Nephron (organoid): ENCODE measurements around the gene TIFAB.

Experiments
- H3K27ac Mint-ChIP-seq, 3 experiments: 2 replicates each; pipeline ENCODE4 v1.8.0; 2020; ENCODE audit warnings: mixed read lengths in 3 of 3, mild to moderate bottlenecking in 2 of 3, moderate library complexity in 1 of 3
- H3K27me3 Mint-ChIP-seq: 2 replicates; pipeline ENCODE4 v1.8.0; 2021; ENCODE audit warnings: low read depth, mild to moderate bottlenecking, moderate library complexity, mixed read lengths
- H3K36me3 Mint-ChIP-seq: 2 replicates; pipeline ENCODE4 v1.8.0; 2020; ENCODE audit warnings: low read depth, mixed read lengths
- H3K4me1 Mint-ChIP-seq: 2 replicates; pipeline ENCODE4 v1.8.0; 2020; ENCODE audit warnings: mixed read lengths
- H3K4me3 Mint-ChIP-seq, 3 experiments: 2 replicates each; pipeline ENCODE4 v1.8.0; 2020; ENCODE audit warnings: mild to moderate bottlenecking in 3 of 3, mixed read lengths in 3 of 3, moderate library complexity in 2 of 3
- H3K9me3 Mint-ChIP-seq: 2 replicates; pipeline ENCODE4 v1.8.0; 2020; ENCODE audit warnings: mixed read lengths
- TF ChIP-seq, protein P1 (sequence below), 3 experiments: fragments of 200-600 bp; sonication (generic); IDR thresholded peaks; one replicate each; pipeline ENCODE4 v1.5.0; 2021; ENCODE audit warnings: antibody characterized with exemption in 3 of 3; ENCODE audit not compliant: unreplicated experiment in 3 of 3

The TIFAB gene

DNA sequence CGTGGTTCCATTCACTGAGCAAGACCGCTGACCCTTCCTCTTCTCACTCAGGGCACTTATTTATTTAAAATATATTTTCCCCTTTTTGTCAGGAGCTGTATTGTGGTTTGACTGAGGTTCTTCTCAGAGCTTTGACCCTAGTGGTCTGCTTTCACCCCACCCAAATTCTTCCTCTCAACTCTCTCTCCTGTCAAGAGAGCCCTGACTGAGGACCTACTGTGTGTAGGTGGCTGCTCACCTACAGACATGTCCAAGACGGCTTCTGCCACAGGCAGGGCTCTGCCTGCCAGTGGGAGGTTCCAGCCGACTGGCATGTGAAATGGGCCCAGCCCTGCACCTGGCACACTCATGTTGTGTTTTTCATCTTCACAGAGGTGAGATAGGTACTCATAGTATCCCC, 10.2 kb downstream of the TIFAB start:
- Mint-ChIP-seq H3K27ac (peak overlapping the region; percentile 65 to 95 (median 77)), H3K27me3 (peaks cover 26% of the 10 kb centered on the region), H3K4me1 (peaks cover 85% of the 10 kb centered on the region), H3K36me3 (no peaks in the 10 kb centered on the region), H3K4me3 (no peak overlapping the region), H3K9me3 (no peaks in the 10 kb centered on the region)
- TF ChIP-seq, protein P1, sequence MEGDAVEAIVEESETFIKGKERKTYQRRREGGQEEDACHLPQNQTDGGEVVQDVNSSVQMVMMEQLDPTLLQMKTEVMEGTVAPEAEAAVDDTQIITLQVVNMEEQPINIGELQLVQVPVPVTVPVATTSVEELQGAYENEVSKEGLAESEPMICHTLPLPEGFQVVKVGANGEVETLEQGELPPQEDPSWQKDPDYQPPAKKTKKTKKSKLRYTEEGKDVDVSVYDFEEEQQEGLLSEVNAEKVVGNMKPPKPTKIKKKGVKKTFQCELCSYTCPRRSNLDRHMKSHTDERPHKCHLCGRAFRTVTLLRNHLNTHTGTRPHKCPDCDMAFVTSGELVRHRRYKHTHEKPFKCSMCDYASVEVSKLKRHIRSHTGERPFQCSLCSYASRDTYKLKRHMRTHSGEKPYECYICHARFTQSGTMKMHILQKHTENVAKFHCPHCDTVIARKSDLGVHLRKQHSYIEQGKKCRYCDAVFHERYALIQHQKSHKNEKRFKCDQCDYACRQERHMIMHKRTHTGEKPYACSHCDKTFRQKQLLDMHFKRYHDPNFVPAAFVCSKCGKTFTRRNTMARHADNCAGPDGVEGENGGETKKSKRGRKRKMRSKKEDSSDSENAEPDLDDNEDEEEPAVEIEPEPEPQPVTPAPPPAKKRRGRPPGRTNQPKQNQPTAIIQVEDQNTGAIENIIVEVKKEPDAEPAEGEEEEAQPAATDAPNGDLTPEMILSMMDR (IDR thresholded peaks at IDR 0.05; ENCODE audit: unreplicated experiment in 3 of 3): no peak

DNA sequence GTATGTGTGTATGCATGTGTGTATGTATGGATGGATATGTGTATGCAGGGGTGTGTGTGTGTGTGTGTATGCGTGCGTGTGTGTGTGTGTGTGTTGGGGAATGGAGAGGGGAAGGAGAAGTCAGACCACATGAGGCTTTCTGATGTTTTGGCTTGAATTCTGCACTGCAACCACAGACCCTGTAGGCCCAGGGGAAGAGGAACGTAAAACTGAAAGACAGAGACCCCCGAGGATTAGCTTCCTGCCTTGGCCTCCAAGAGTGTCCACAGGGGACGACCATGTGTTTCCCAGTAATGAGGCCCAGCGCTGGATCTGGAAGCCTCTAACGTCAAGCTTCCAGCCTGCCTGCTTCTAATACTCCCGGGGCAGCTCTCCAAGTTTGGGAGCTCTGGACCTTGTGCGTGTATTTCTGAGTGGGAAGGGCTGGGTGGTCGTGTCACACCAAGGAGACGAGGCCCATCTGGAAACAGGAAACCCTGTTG, 10.8 kb downstream of the TIFAB start:
- peak overlapping the region; percentile 51 to 77 (median 65) for H3K27ac Mint-ChIP-seq
- TF ChIP-seq, protein P1 (IDR thresholded peaks at IDR 0.05; ENCODE audit: unreplicated experiment in 3 of 3): no peak
- no peaks in the 10 kb centered on the region for H3K9me3 Mint-ChIP-seq
- H3K4me3 Mint-ChIP-seq: peak overlapping the region in 1 of 3 experiments; percentile 3
- no peaks in the 10 kb centered on the region for H3K36me3 Mint-ChIP-seq
- H3K27me3 Mint-ChIP-seq: peaks cover 26% of the 10 kb centered on the region
- peaks cover 88% of the 10 kb centered on the region for H3K4me1 Mint-ChIP-seq

DNA sequence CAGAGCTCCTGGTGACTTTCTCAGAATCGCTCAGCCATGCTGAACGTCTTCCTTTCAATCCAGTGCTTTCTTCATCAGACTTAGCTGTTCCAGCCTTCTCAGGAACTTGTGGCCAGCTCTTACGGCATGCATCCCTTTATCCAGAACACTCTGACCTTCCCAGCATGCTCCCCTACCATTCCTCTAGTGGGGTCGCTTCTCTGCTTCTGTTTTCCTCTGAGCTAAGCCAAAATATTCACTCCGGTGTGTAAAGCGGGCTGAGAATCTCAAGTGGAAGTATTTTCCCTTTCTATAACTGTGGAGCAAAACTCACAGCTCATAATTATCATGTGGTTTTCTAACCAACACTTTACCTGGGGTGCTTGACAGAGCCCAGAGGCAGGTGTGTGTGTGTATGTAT, 11.2 kb downstream of the TIFAB start:
- Mint-ChIP-seq H3K4me1 (peaks cover 87% of the 10 kb centered on the region), H3K4me3 (peak overlapping the region in 1 of 3 experiments; percentile 3), H3K36me3 (no peaks in the 10 kb centered on the region), H3K27me3 (peaks cover 22% of the 10 kb centered on the region), H3K9me3 (no peaks in the 10 kb centered on the region), H3K27ac (peak overlapping the region; percentile 51 to 77 (median 65))
- TF ChIP-seq, protein P1 (IDR thresholded peaks at IDR 0.05; ENCODE audit: unreplicated experiment in 3 of 3): no peak

DNA sequence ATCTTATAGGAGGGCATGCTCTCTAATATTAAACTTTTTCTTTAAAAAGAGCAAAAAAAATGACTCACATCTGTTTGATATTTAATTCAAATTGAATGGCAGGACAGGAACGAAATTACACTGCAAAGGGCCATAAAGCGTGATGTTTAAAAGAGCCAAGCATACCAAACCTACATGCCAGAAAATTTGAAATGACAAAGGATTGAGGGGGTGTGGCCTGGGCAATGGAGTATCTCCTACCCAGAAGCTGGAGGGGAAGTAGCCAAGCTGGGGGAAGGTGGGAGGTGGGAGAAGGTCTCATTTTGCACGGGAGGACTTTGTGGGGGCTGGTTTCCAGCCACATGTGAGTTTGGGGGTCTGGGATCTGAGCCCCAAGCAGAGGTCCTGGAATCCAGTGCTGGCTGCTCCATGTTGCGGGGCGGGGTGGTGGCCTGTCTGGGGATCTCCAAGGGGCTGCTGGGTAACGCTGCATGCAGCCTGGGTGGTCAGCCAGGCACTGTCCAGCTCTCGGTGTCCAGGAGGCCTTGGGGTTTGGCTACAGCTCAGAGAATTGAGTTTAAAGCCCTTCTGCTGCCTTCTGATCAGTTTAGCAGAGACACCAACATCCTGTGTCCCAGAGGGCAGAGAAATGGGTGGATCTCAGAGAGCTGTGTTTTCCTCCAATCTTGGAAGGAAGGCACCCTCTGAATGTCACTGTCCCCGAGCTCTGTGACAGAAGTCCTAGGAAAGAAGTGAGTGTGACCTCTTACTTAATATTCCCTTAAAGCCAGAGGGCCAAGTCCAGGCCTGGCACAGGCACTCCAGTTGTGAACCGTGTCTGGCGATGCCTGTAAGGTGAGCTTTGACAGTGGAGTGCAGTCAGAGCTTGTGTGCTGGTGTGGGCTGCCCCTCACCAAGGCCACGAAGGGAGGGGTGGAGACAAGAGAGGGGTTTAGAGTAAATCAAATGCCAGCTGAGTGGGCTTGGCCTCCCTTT, 12.6 kb downstream of the TIFAB start:
- peaks cover 84% of the 10 kb centered on the region for H3K4me1 Mint-ChIP-seq
- H3K27me3 Mint-ChIP-seq: peaks cover 30% of the 10 kb centered on the region
- H3K4me3 Mint-ChIP-seq: peak overlapping the region in 1 of 3 experiments; percentile 8
- no peaks in the 10 kb centered on the region for H3K36me3 Mint-ChIP-seq
- TF ChIP-seq, protein P1 (IDR thresholded peaks at IDR 0.05; ENCODE audit: unreplicated experiment in 3 of 3): no peak
- H3K27ac Mint-ChIP-seq: peak overlapping the region; percentile 75 to 84 (median 77)
- H3K9me3 Mint-ChIP-seq: no peaks in the 10 kb centered on the region

DNA sequence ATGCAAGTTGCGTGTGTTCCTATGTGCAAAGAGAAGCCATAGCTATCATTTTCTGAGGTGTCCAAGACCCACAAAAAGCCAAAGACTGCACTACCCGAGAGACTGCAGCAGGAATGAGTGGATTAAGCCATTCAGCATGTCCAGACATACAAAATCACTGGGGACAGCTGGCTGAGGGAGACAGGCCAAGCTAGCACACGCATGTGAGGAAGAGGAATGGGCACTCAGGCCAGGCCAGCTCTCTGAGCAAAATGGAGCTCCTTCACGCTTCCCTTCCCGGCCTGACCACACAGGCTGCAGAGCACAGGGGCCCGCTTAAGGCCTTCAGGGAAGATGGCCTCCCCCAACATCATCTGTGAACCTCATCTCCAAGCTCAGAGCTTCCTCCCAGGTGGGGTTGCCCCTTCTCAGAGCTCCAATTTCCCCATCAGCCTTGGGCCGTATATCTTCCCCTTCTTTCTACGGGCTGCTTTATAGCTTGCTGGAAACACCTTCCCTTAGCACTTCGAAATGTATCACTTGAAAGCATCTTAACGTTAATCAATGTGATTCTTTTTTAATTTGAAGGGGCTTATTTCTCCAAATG, 13.4 kb downstream of the TIFAB start:
- Mint-ChIP-seq H3K36me3 (no peaks in the 10 kb centered on the region), H3K27me3 (peaks cover 27% of the 10 kb centered on the region), H3K27ac (peak overlapping the region; percentile 75 to 84 (median 77)), H3K4me3 (no peak overlapping the region), H3K9me3 (no peaks in the 10 kb centered on the region), H3K4me1 (peaks cover 81% of the 10 kb centered on the region)
- TF ChIP-seq, protein P1 (IDR thresholded peaks at IDR 0.05; ENCODE audit: unreplicated experiment in 3 of 3): no peak
